NCI-H1694 (cell line): ENCODE results near the gene SLC38A9.

Source experiments
- DNase-seq: peaks from one replicate; lab custom pipeline; 2025; lab: John Stamatoyannopoulos, UW

SLC38A9 gene

GRCh38 chr5:55578771-55579170, 133.4 kb downstream of the SLC38A9 start:
- no peak for DNase-seq

GRCh38 chr5:55577353-55578060, 134.6 kb downstream of the SLC38A9 start:
- DNase-seq: peak; percentile 38

- DNase-seq: no peak
Measured at GRCh38 chr5:55576661-55577060, 135.5 kb downstream of the SLC38A9 start.
